ENCODE measurements around the gene RIPOR3.

GRCh38 chr20:50712771-50713656 is 21.7 kb upstream of the RIPOR3 start:
- no peak for TF ChIP-seq CTCF (IDR thresholded peaks at IDR 0.05)
- TF ChIP-seq POLR2A (IDR thresholded peaks at IDR 0.05) = no peak
